GM12878 (cell line): ENCODE results near the gene TUBB1. TPM values are rescaled to one million over a fixed set of nuclear protein-coding genes. Genes with fewer than 3 reads are reported as not detected.

Experiments
- ATAC-seq: fragments of 200-7000 bp; cut with Tn5 transposase; 3 replicates; pipeline ENCODE4 v1.9.1; 2020; ENCODE audit warnings: mild to moderate bottlenecking, moderate library complexity
- BruUV-seq: library from RNA; stranded (reverse); fragments of 400-500 nt; replicated peaks from 2 replicates; lab custom pipeline; 2021; lab: Mats Ljungman, UMichigan
- CTCF ChIA-PET: fragments of 300-600 bp; sonication (Branson Sonifier 250); formaldehyde crosslinking; extraction: SDS; loops from one replicate; lab custom pipeline; 2021; ENCODE audit warnings: inconsistent platforms; lab: Yijun Ruan, JAX
- POLR2A ChIA-PET: fragments of 350-600 bp; formaldehyde crosslinking; extraction: SDS; loops from one replicate; lab custom pipeline; 2021; ENCODE audit warnings: inconsistent platforms; lab: Charles Lee
- RAD21 ChIA-PET: fragments of 300-600 bp; sonication (Branson Sonifier 250); formaldehyde crosslinking; loops from one replicate; lab custom pipeline; 2023; ENCODE audit warnings: antibody characterized with exemption; ENCODE audit not compliant: unreplicated experiment; lab: Charles Lee
- SMC1A ChIA-PET: fragments of 300-600 bp; sonication (Branson Sonifier 250); formaldehyde crosslinking; loops from one replicate; lab custom pipeline; 2023; ENCODE audit not compliant: unreplicated experiment, uncharacterized antibody; lab: Charles Lee
- DNase-seq: peaks from one replicate; pipeline ENCODE4 v3.0.0-alpha.2; 2011; ENCODE audit warnings: low read depth, low spot score
- FAIRE-seq: peaks from 3 replicates; lab custom pipeline; 2011; peaks lifted over from hg19 to GRCh38; lab: Jason Lieb, UNC
- H2AFZ ChIP-seq: 2 replicates; pipeline ENCODE4 v1.6.0; 2011; ENCODE audit warnings: low read depth, low read length, control low read depth; ENCODE audit not compliant: control insufficient read depth
- H3K27ac ChIP-seq: 2 replicates; pipeline ENCODE4 v1.5.1; 2011; ENCODE audit warnings: control low read depth; ENCODE audit not compliant: control insufficient read depth, insufficient read depth
- H3K27me3 ChIP-seq, 2 experiments: replicated peaks in 1 of 2; 2 replicates each; pipeline versions ENCODE4 v1.6.0 to v1.6.1; 2011; ENCODE audit warnings: low read length in 1 of 2; ENCODE audit not compliant: control insufficient read depth in 2 of 2, insufficient read depth in 2 of 2
- H3K36me3 ChIP-seq, 2 experiments: 2 replicates each; pipeline ENCODE4 v1.5.1; 2011; ENCODE audit warnings: low read length in 1 of 2; ENCODE audit not compliant: control insufficient read depth in 2 of 2, insufficient read depth in 2 of 2
- H3K4me1 ChIP-seq: 2 replicates; pipeline ENCODE4 v1.6.1; 2011; ENCODE audit warnings: mild to moderate bottlenecking, low read length, moderate library complexity, mixed read lengths; ENCODE audit not compliant: control insufficient read depth, insufficient read depth
- H3K4me2 ChIP-seq: 2 replicates; pipeline ENCODE4 v1.6.0; 2011; ENCODE audit warnings: control low read depth; ENCODE audit not compliant: control insufficient read depth, insufficient read depth
- H3K4me3 ChIP-seq: fragments of 200-600 bp; sonication (generic); 2 replicates; pipeline ENCODE4 v1.5.1; 2016
- H3K79me2 ChIP-seq: 2 replicates; pipeline ENCODE4 v1.6.0; 2011; ENCODE audit warnings: low read length; ENCODE audit not compliant: control insufficient read depth, insufficient read depth
- H3K9ac ChIP-seq: 2 replicates; pipeline ENCODE4 v1.8.0; 2011; ENCODE audit warnings: low read length, control low read depth, mixed read lengths; ENCODE audit not compliant: control insufficient read depth, insufficient read depth
- H3K9me3 ChIP-seq: replicated peaks from 3 replicates; pipeline ENCODE4 v1.5.1; 2011; ENCODE audit warnings: mild to moderate bottlenecking, low read length; ENCODE audit not compliant: control insufficient read depth, insufficient read depth
- H4K20me1 ChIP-seq: 2 replicates; pipeline ENCODE4 v1.6.0; 2011; ENCODE audit not compliant: control insufficient read depth, insufficient read depth
- ATF3 ChIP-seq: IDR thresholded peaks from 2 replicates; pipeline ENCODE4 v1.6.1; 2011; ENCODE audit warnings: low read depth, mild to moderate bottlenecking, low read length, moderate library complexity, borderline replicate concordance; ENCODE audit errors: extremely low read depth
- ATF7 ChIP-seq: fragments of 450-650 bp; IDR thresholded peaks from 2 replicates; pipeline ENCODE4 v1.6.1; 2016; ENCODE audit warnings: low read depth, mild to moderate bottlenecking
- CHD4 ChIP-seq: fragments of 200-600 bp; sonication (generic); IDR thresholded peaks from 2 replicates; pipeline ENCODE4 v1.6.1; 2016; ENCODE audit warnings: mild to moderate bottlenecking
- ETV6 ChIP-seq, 2 experiments: fragments of 450-650 bp in 1 of 2; IDR thresholded peaks in 1 of 2; conservative IDR thresholded peaks in 1 of 2; 2 replicates each; pipeline ENCODE4 v1.6.1; 2014; ENCODE audit warnings: antibody characterized with exemption in 1 of 2, borderline replicate concordance in 1 of 2, low read depth in 1 of 2, mild to moderate bottlenecking in 1 of 2, moderate library complexity in 1 of 2
- JUNB ChIP-seq: IDR thresholded peaks from 2 replicates; pipeline ENCODE4 v1.6.1; 2016; ENCODE audit warnings: antibody characterized with exemption, mild to moderate bottlenecking
- KDM1A ChIP-seq: fragments of 200-600 bp; sonication (generic); IDR thresholded peaks from 2 replicates; pipeline ENCODE4 v1.6.1; 2016; ENCODE audit warnings: borderline replicate concordance
- MYB ChIP-seq: fragments of 150-350 bp; IDR thresholded peaks from 2 replicates; pipeline ENCODE4 v1.6.1; 2014; ENCODE audit warnings: mild to moderate bottlenecking, low read depth, low read length, borderline replicate concordance
- NKRF ChIP-seq: fragments of 450-650 bp; conservative IDR thresholded peaks from 2 replicates; pipeline ENCODE4 v1.6.1; 2017; ENCODE audit warnings: mild to moderate bottlenecking, moderate library complexity
- NRF1 ChIP-seq: conservative IDR thresholded peaks from 2 replicates; pipeline ENCODE4 v1.6.1; 2011; ENCODE audit warnings: mild to moderate bottlenecking, low read depth, low read length, improper control_type of control experiment
- POLR2A ChIP-seq: IDR thresholded peaks from 2 replicates; pipeline ENCODE4 v1.6.1; 2011; ENCODE audit warnings: low read depth, mild to moderate bottlenecking, low read length
- SMAD1 ChIP-seq: fragments of 450-650 bp; IDR thresholded peaks from 2 replicates; pipeline ENCODE4 v1.6.1; 2018; ENCODE audit warnings: mild to moderate bottlenecking, low read depth; ENCODE audit not compliant: partially characterized antibody
- WGBS: methylation state at CpG from one replicate; pipeline ENCODE4 v1.1.6; 2016; ENCODE audit warnings: low lambda C conversion rate; ENCODE audit not compliant: insufficient replicate concordance, insufficient coverage; ENCODE audit errors: missing lambda C conversion rate; 5-methylcytosine and 5-hydroxymethylcytosine counted together
- in situ Hi-C: fragments of 300-500 bp; cut with MboI; formaldehyde crosslinking; loops from 9 replicates; pipeline ENCODE4 v1.14.3; 2018; ENCODE audit warnings: mixed read lengths
- intact Hi-C: fragments of 100-400 bp; cut with micrococcal nuclease; formaldehyde crosslinking; loops from one replicate; pipeline ENCODE4 v1.14.2; 2022; ENCODE audit not compliant: unreplicated experiment
- polyA plus RNA-seq, 11 experiments: library from polyadenylated mRNA; depleted of rRNA in 4 of 11; unstranded in 6 of 11; stranded (reverse) in 5 of 11; fragments of >200 nt; fragmentation: Nextera tagmentation in 4 of 11; fragmentation: Illumina TruSeq in 1 of 11; extraction: Ambion mirVana in 4 of 11; extraction: Trizol in 1 of 11; gene quantifications; 1 replicate in 1 of 11; 2 replicates in 10 of 11; pipeline versions ENCODE4 v1.2.1 to v1.2.3, GENCODE V29; 2011 to 2016; ENCODE audit warnings: inconsistent platforms in 2 of 11, missing spikeins in 2 of 11, low read depth in 1 of 11
- total RNA-seq, 4 experiments: library from RNA; depleted of rRNA in 3 of 4; stranded (reverse); fragments of >200 nt in 3 of 4; fragmentation: Illumina TruSeq in 1 of 4; extraction: Trizol in 1 of 4; gene quantifications; 2 replicates each; pipeline versions ENCODE4 v1.2.1 to v1.2.3, GENCODE V29; 2013 to 2021

TUBB1 gene
- total and polyA plus RNA-seq, 10 of the 15 experiments (the other 5 are each of a cell fraction or from before 2014, with no cell fraction given): 0.02 to 0.20 (median 0.06) TPM; not detected in 3

DNA sequence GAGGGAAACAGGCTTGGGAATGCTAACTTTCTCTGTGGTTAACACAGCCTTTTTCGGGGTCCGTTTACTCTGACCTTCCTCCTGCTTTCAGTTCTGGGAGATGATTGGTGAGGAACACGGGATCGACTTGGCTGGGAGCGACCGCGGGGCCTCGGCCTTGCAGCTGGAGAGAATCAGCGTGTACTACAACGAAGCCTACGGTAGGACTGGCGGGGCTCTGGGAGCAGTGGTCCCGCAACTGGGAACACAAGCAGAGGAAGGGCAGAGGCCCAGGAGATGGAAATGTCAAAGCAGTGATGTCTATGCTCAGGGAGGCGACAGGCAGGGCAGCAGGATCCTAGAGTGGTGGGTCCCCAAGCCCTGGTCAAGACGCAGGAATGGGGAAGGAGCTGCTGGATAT lies 3.5 kb downstream of the TUBB1 start:
- TF ChIP-seq POLR2A: 0 out of 2 replicates have a peak, but pooled peaks have one; percentile 18
- no peak for TF ChIP-seq NKRF
- TF ChIP-seq NRF1: no peak
- TF ChIP-seq, all 136 proteins: peak for 1
- Histone ChIP-seq H3K4me2 (no peak overlapping the region), H3K4me3 (no peak overlapping the region), H3K27ac (no peak overlapping the region), H3K9me3 (no peaks in the 10 kb centered on the region), H2AFZ (no peak overlapping the region), H4K20me1 (no peaks in the 10 kb centered on the region), H3K9ac (no peak overlapping the region), H3K79me2 (peaks cover 12% of the 10 kb centered on the region), H3K4me1 (no peaks in the 10 kb centered on the region), H3K36me3 (peaks cover 12 to 30% of the 10 kb centered on the region in 2 experiments), H3K27me3 (no peaks in the 10 kb centered on the region)
- ChIA-PET POLR2A (interaction anchor here (0.5 to 0.6 kb wide), 2 partner anchors 10 to 25 kb away, joined by 3 read pairs; partner anchors contain the start of gene ATP5F1E), SMC1A (interaction anchor here (2.3 kb wide), 1 partner anchor 9 kb away, joined by 9 read pairs; the partner anchor contains the start of gene ATP5F1E), RAD21 (no interaction called here), CTCF (interaction anchor here (0.6 kb wide), 1 partner anchor 155 kb away, joined by 3 read pairs; no protein-coding TSS in a partner anchor)
- WGBS: 98% methylated on average over 15 of the region's 15 CpGs
- intact Hi-C loops (no loop called here), in situ Hi-C loops (no loop called here)
- no peak for DNase-seq
- no peak for FAIRE-seq
- no TSS peak for BruUV-seq
- ATAC-seq: no peak

- DNase-seq: no peak
- RAD21 ChIA-PET: interaction anchor here (0.7 kb wide), 1 partner anchor 42 kb away, joined by 4 read pairs; no protein-coding TSS in a partner anchor
- H3K36me3 ChIP-seq: peaks cover 12 to 30% of the 10 kb centered on the region in 2 experiments
Observed at GRCh38 chr20:59023616-59024015, 4.4 kb downstream of the TUBB1 start.

More at GRCh38 chr20:59023616-59024015, 4.4 kb downstream of the TUBB1 start:
- Histone ChIP-seq H3K4me3 (no peak overlapping the region), H3K27me3 (no peaks in the 10 kb centered on the region), H3K79me2 (peaks cover 19% of the 10 kb centered on the region), H3K9me3 (no peaks in the 10 kb centered on the region), H3K4me2 (no peak overlapping the region), H4K20me1 (no peaks in the 10 kb centered on the region), H3K27ac (no peak overlapping the region), H2AFZ (no peak overlapping the region), H3K4me1 (no peaks in the 10 kb centered on the region), H3K9ac (no peak overlapping the region)
- 90% methylated on average over 13 of the region's 13 CpGs for WGBS
- ATAC-seq (no peak), FAIRE-seq (no peak)
- no peak for TF ChIP-seq CHD4
- no peak for TF ChIP-seq KDM1A
- no peak for TF ChIP-seq ATF7
- TF ChIP-seq MYB: no peak
- no peak for TF ChIP-seq JUNB
- TF ChIP-seq ETV6 (conservative IDR thresholded peaks at IDR 0.05 in 1 of 2, IDR thresholded peaks at IDR 0.05 in 1 of 2; ENCODE audit: borderline replicate concordance in 1 of 2, low read depth in 1 of 2): no peak
- no peak for TF ChIP-seq SMAD1
- TF ChIP-seq ATF3: no peak
- intact Hi-C loops: no loop called here
- ChIA-PET CTCF (no interaction called here), POLR2A (interaction anchor here (0.6 kb wide), 1 partner anchor 9 kb away, joined by 3 read pairs; the partner anchor contains the start of gene ATP5F1E), SMC1A (no interaction called here)
- in situ Hi-C loops: no loop called here
- BruUV-seq: no TSS peak
